ENCODE data around the gene PRR12.

Gene PRR12

DNA sequence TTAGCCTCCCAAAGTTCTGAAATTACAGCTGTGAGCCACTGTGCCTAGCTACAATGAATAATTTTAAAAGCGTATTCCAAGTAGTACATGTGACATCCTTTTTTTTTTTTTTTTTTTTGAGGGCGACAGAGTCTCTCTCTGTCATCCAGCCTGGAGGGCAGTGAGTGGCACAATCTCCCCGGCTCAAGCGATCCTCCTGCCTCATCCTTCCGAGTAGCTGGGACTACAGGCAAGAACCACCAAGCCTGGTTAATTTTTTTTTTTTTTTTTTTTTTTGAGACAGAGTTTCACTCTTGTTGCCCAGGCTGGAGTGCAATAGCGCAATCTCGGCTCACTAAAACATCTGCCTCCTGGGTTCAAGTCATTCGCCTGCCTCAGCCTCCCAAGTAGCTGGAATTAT lies 3.8 kb upstream of the PRR12 start:
- Histone ChIP-seq H2AFZ (ENCODE audit: low read length) (no peak overlapping the region), H3K9me2 (replicated peaks; ENCODE audit: insufficient read depth, low read length) (no peaks in the 10 kb centered on the region), H4K20me1 (ENCODE audit: insufficient read depth, low read length) (no peaks in the 10 kb centered on the region), H3K27me3 (replicated peaks; ENCODE audit: insufficient read depth, low read length) (no peaks in the 10 kb centered on the region), H3K4me2 (ENCODE audit: low read depth, low read length) (no peak overlapping the region), H3K79me2 (ENCODE audit: low read length) (peaks cover 8% of the 10 kb centered on the region), H3K9ac (ENCODE audit: low read length) (no peak overlapping the region), H3K27ac (ENCODE audit: low read length) (no peak overlapping the region), H3K4me1 (ENCODE audit: low read length) (peaks cover 12% of the 10 kb centered on the region), H3K36me3 (replicated peaks; ENCODE audit: insufficient read depth, low read length) (no peaks in the 10 kb centered on the region), H3K4me3 (ENCODE audit: low read length) (no peak overlapping the region), H3F3A (ENCODE audit: insufficient read depth, low read length) (peaks cover 27% of the 10 kb centered on the region), H3K9me3 (replicated peaks; ENCODE audit: insufficient read depth, low read length) (no peaks in the 10 kb centered on the region)
- DNase-seq, result no peak
- TF ChIP-seq CTCF (IDR thresholded peaks at IDR 0.05; ENCODE audit: low read length) (no peak), EZH2 (optimal IDR thresholded peaks at IDR 0.05; ENCODE audit: low read depth, low read length) (no peak), EZH2phosphoT487 (IDR thresholded peaks at IDR 0.05; ENCODE audit: low read length) (no peak)

DNA sequence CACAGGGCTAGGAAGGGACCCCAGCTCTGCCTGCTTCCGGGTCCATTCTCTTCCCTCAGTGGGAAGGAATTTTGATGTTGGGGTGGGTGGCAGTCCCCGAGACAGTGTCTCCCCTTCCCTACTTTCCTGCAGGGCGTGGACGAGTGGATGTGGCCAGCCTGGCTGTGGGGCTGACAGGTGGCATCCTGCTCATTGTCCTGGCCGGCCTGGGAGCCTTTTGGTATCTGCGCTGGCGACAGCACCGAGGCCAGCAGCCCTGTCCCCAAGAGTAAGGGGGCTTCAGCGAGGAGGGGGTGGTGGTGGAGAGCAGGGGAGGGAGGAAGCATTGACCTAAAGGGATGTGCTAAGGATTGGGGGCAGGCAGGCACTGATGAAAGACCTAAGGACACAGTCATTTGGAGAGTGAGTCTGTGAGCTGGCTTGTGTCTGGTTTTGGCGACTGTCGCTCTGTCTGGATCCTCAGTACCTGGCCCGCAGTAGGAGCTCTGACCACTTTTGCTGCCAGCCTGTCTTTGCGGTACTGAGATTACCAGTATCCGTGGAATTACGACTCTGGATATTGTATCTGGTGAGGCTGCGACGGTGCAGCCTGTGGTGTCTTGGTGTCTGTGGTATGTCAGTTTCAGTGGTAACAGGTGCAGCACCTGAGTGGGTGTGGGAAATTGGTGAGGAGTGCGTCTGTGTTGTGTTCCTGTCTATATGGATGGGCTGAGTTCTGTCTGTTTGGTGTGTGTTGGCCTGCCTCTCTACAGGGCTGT lies 2.4 kb upstream of the PRR12 start:
- H3K4me3 ChIP-seq (ENCODE audit: low read length), result no peak overlapping the region
- H3K27me3 ChIP-seq (replicated peaks; ENCODE audit: insufficient read depth, low read length), result no peaks in the 10 kb centered on the region
- no peaks in the 10 kb centered on the region for H3K9me3 ChIP-seq (replicated peaks; ENCODE audit: insufficient read depth, low read length)
- H3K9ac ChIP-seq (ENCODE audit: low read length), result no peak overlapping the region
- peak overlapping the region; percentile 9; the same call in 1 of the 2 replicates for H3K27ac ChIP-seq (ENCODE audit: low read length)
- H3K4me1 ChIP-seq (ENCODE audit: low read length), result peaks cover 13% of the 10 kb centered on the region
- no peaks in the 10 kb centered on the region for H4K20me1 ChIP-seq (ENCODE audit: insufficient read depth, low read length)
- peaks cover 20% of the 10 kb centered on the region for H3K79me2 ChIP-seq (ENCODE audit: low read length)
- peak; percentile 64 for DNase-seq
- H2AFZ ChIP-seq (ENCODE audit: low read length), result no peak overlapping the region
- peaks cover 31% of the 10 kb centered on the region for H3F3A ChIP-seq (ENCODE audit: insufficient read depth, low read length)
- no peaks in the 10 kb centered on the region for H3K36me3 ChIP-seq (replicated peaks; ENCODE audit: insufficient read depth, low read length)
- TF ChIP-seq EZH2 (optimal IDR thresholded peaks at IDR 0.05; ENCODE audit: low read depth, low read length) (no peak), CTCF (IDR thresholded peaks at IDR 0.05; ENCODE audit: low read length) (no peak), EZH2phosphoT487 (IDR thresholded peaks at IDR 0.05; ENCODE audit: low read length) (no peak)
- no peak overlapping the region for H3K4me2 ChIP-seq (ENCODE audit: low read depth, low read length)
- no peaks in the 10 kb centered on the region for H3K9me2 ChIP-seq (replicated peaks; ENCODE audit: insufficient read depth, low read length)

GRCh38 chr19:49589502-49589905 lies 1.5 kb upstream of the PRR12 start:
- peak overlapping the region; percentile 14; the same call in 1 of the 2 replicates for H2AFZ ChIP-seq (ENCODE audit: low read length)
- no peaks in the 10 kb centered on the region for H3K9me2 ChIP-seq (replicated peaks; ENCODE audit: insufficient read depth, low read length)
- DNase-seq, result peak; percentile 37
- no peak overlapping the region for H3K4me3 ChIP-seq (ENCODE audit: low read length)
- H3K27ac ChIP-seq (ENCODE audit: low read length), result peak overlapping the region; percentile 37; the same call in 1 of the 2 replicates
- peaks cover 31% of the 10 kb centered on the region for H3F3A ChIP-seq (ENCODE audit: insufficient read depth, low read length)
- TF ChIP-seq EZH2 (optimal IDR thresholded peaks at IDR 0.05; ENCODE audit: low read depth, low read length) (no peak), CTCF (IDR thresholded peaks at IDR 0.05; ENCODE audit: low read length) (no peak), EZH2phosphoT487 (IDR thresholded peaks at IDR 0.05; ENCODE audit: low read length) (no peak)
- peaks cover 30% of the 10 kb centered on the region for H3K79me2 ChIP-seq (ENCODE audit: low read length)
- H3K9me3 ChIP-seq (replicated peaks; ENCODE audit: insufficient read depth, low read length), result no peaks in the 10 kb centered on the region
- peaks cover 18% of the 10 kb centered on the region for H3K4me1 ChIP-seq (ENCODE audit: low read length)
- H4K20me1 ChIP-seq (ENCODE audit: insufficient read depth, low read length), result no peaks in the 10 kb centered on the region
- no peaks in the 10 kb centered on the region for H3K36me3 ChIP-seq (replicated peaks; ENCODE audit: insufficient read depth, low read length)
- no peak overlapping the region for H3K9ac ChIP-seq (ENCODE audit: low read length)
- H3K4me2 ChIP-seq (ENCODE audit: low read depth, low read length), result peak overlapping the region; percentile 60
- no peaks in the 10 kb centered on the region for H3K27me3 ChIP-seq (replicated peaks; ENCODE audit: insufficient read depth, low read length)
